Neural cell (in vitro differentiated cells): ENCODE measurements around the gene METAP1D. TPM values are rescaled to one million over a fixed set of nuclear protein-coding genes. Genes with fewer than 3 reads are reported as not detected.

Experiments
- H2AFZ ChIP-seq: fragments of 200-600, 300-800 bp; sonication (generic), shearing (Covaris generic); 2 replicates; pipeline ENCODE4 v1.6.0; 2014; ENCODE audit warnings: low read depth, mild to moderate bottlenecking, antibody characterized with exemption, low read length, moderate library complexity
- H3F3A ChIP-seq: fragments of 200-600 bp; shearing (Covaris generic); 2 replicates; pipeline ENCODE4 v1.6.1; 2016; ENCODE audit warnings: mild to moderate bottlenecking, moderate library complexity, mixed read lengths, antibody characterized with exemption, low read length; ENCODE audit not compliant: insufficient read depth, poor library complexity, severe bottlenecking
- H3K27ac ChIP-seq: fragments of 200-600, 300-800 bp; sonication (generic), shearing (Covaris generic); 2 replicates; pipeline ENCODE4 v1.5.1; 2014; ENCODE audit warnings: mild to moderate bottlenecking, low read length, moderate library complexity
- H3K27me3 ChIP-seq: fragments of 300-800, 200-600 bp; sonication (generic), shearing (Covaris generic); 2 replicates; pipeline ENCODE4 v1.6.0; 2014; ENCODE audit warnings: mild to moderate bottlenecking, low read depth, low read length, moderate library complexity; ENCODE audit not compliant: insufficient read depth
- H3K36me3 ChIP-seq: fragments of 300-800, 200-600 bp; sonication (generic), shearing (Covaris generic); 2 replicates; pipeline ENCODE4 v1.5.1; 2014; ENCODE audit warnings: mild to moderate bottlenecking, antibody characterized with exemption, low read length, moderate library complexity; ENCODE audit not compliant: insufficient read depth
- H3K4me2 ChIP-seq: fragments of 300-800, 200-600 bp; sonication (generic), shearing (Covaris generic); 2 replicates; pipeline ENCODE4 v1.6.0; 2014; ENCODE audit warnings: mild to moderate bottlenecking, low read length
- H3K4me3 ChIP-seq: fragments of 300-800, 200-600 bp; sonication (generic), shearing (Covaris generic); 2 replicates; pipeline ENCODE4 v1.5.1; 2014; ENCODE audit warnings: mild to moderate bottlenecking, low read length, moderate library complexity
- H3K79me2 ChIP-seq: fragments of 200-600 bp; shearing (Covaris generic); replicated peaks from 2 replicates; pipeline ENCODE4 v1.6.0; 2014; ENCODE audit warnings: mild to moderate bottlenecking, low read length, moderate library complexity; ENCODE audit not compliant: insufficient read depth
- H3K9ac ChIP-seq: fragments of 300-800, 200-600 bp; sonication (generic), shearing (Covaris generic); 2 replicates; pipeline ENCODE4 v1.6.1; 2016; ENCODE audit warnings: mild to moderate bottlenecking, low read length, mixed read lengths
- H3K9me2 ChIP-seq: fragments of 200-600 bp; shearing (Covaris generic); 2 replicates; pipeline ENCODE4 v1.6.1; 2016; ENCODE audit warnings: mild to moderate bottlenecking, low read length, mixed read lengths; ENCODE audit not compliant: insufficient read depth
- H3K9me3 ChIP-seq: fragments of 200-600, 300-800 bp; sonication (generic), shearing (Covaris generic); 2 replicates; pipeline ENCODE4 v1.6.1; 2016; ENCODE audit warnings: mild to moderate bottlenecking, mixed run types, low read length, moderate library complexity, mixed read lengths
- H4K20me1 ChIP-seq: fragments of 200-600 bp; shearing (Covaris generic); 2 replicates; pipeline ENCODE4 v1.6.1; 2016; ENCODE audit warnings: mild to moderate bottlenecking, mixed run types; ENCODE audit not compliant: insufficient read depth
- CTCF ChIP-seq: fragments of 450-650 bp; IDR thresholded peaks from 2 replicates; pipeline ENCODE4 v1.5.1; 2014; ENCODE audit warnings: antibody characterized with exemption, mild to moderate bottlenecking, moderate library complexity; ENCODE audit not compliant: poor library complexity, severe bottlenecking
- EP300 ChIP-seq: fragments of 450-650 bp; conservative IDR thresholded peaks from 2 replicates; pipeline ENCODE4 v1.6.1; 2014; ENCODE audit warnings: antibody characterized with exemption, mild to moderate bottlenecking, moderate library complexity; ENCODE audit not compliant: poor library complexity, severe bottlenecking
- EZH2 ChIP-seq: fragments of 200-600, 300-800 bp; shearing (Covaris generic), sonication (generic); IDR thresholded peaks from 2 replicates; pipeline ENCODE4 v1.6.1; 2014; ENCODE audit warnings: antibody characterized with exemption, low read length, borderline replicate concordance, mild to moderate bottlenecking; ENCODE audit not compliant: insufficient read depth, poor library complexity, severe bottlenecking
- MXI1 ChIP-seq: fragments of 450-650 bp; conservative IDR thresholded peaks from 2 replicates; pipeline ENCODE4 v1.6.1; 2014; ENCODE audit warnings: antibody characterized with exemption, mild to moderate bottlenecking; ENCODE audit not compliant: poor library complexity, severe bottlenecking
- POLR2AphosphoS5 ChIP-seq: IDR thresholded peaks from 2 replicates; pipeline ENCODE4 v1.6.1; 2012
- RAD21 ChIP-seq: fragments of 450-650 bp; conservative IDR thresholded peaks from 2 replicates; pipeline ENCODE4 v1.6.1; 2014; ENCODE audit warnings: antibody characterized with exemption, mild to moderate bottlenecking, moderate library complexity
- REST ChIP-seq: IDR thresholded peaks from 2 replicates; pipeline ENCODE4 v1.6.1; 2012; ENCODE audit warnings: borderline replicate concordance
- SMC3 ChIP-seq: fragments of 450-650 bp; conservative IDR thresholded peaks from 2 replicates; pipeline ENCODE4 v1.6.1; 2014; ENCODE audit warnings: antibody characterized with exemption, mild to moderate bottlenecking, moderate library complexity; ENCODE audit not compliant: poor library complexity
- TAF1 ChIP-seq: IDR thresholded peaks from 2 replicates; pipeline ENCODE4 v1.6.1; 2012; ENCODE audit warnings: low read depth
- polyA plus RNA-seq: library from polyadenylated mRNA; depleted of rRNA; stranded (reverse); fragments of >200 nt; gene quantifications from 2 replicates; pipeline ENCODE4 v1.2.3, GENCODE V29; 2014

METAP1D gene
- polyA plus RNA-seq, 1 donor from 2014 or later = 5.4 TPM

GRCh38 chr2:172083628-172084394 is 84.1 kb downstream of the METAP1D start:
- Histone ChIP-seq H3K9me2 (no peaks in the 10 kb centered on the region), H3K9ac (peak overlapping the region; percentile 92), H4K20me1 (no peaks in the 10 kb centered on the region), H2AFZ (no peak overlapping the region), H3K27ac (peak overlapping the region; percentile 93), H3K36me3 (no peaks in the 10 kb centered on the region), H3K9me3 (peaks cover 4% of the 10 kb centered on the region), H3F3A (peaks cover 11% of the 10 kb centered on the region), H3K4me2 (peak overlapping the region; percentile 60), H3K79me2 (peaks cover 91% of the 10 kb centered on the region), H3K27me3 (peaks cover 46% of the 10 kb centered on the region), H3K4me3 (peak overlapping the region; percentile 85)
- TF ChIP-seq MXI1 = peak; percentile 7
- no peak for TF ChIP-seq RAD21

GRCh38 chr2:172084395-172084644 is 84.6 kb downstream of the METAP1D start:
- peaks cover 46% of the 10 kb centered on the region for H3K27me3 ChIP-seq
- H2AFZ ChIP-seq = no peak overlapping the region
- no peaks in the 10 kb centered on the region for H4K20me1 ChIP-seq
- H3K9ac ChIP-seq = peak overlapping the region; percentile 92
- no peaks in the 10 kb centered on the region for H3K9me2 ChIP-seq
- peaks cover 91% of the 10 kb centered on the region for H3K79me2 ChIP-seq
- no peaks in the 10 kb centered on the region for H3K36me3 ChIP-seq
- peak overlapping the region; percentile 85 for H3K4me3 ChIP-seq
- H3F3A ChIP-seq = peaks cover 11% of the 10 kb centered on the region
- peak overlapping the region; percentile 93 for H3K27ac ChIP-seq
- H3K4me2 ChIP-seq = peak overlapping the region; percentile 60
- TF ChIP-seq RAD21 = no peak
- TF ChIP-seq EP300 = no peak
- TF ChIP-seq TAF1 = no peak
- no peak for TF ChIP-seq EZH2
- TF ChIP-seq SMC3 = peak; percentile 19
- TF ChIP-seq CTCF = no peak
- no peak for TF ChIP-seq POLR2AphosphoS5
- TF ChIP-seq REST = no peak
- TF ChIP-seq MXI1 = no peak
- peaks cover 4% of the 10 kb centered on the region for H3K9me3 ChIP-seq
